NB4 (cell line): Measurements from ENCODE around the gene ICAM3.
A peak's percentile ranks its signal among the peaks of the same experiment; 100 is the strongest.

Experiments
- DNase-seq: peaks from one replicate; pipeline ENCODE4 v3.0.0; 2010; ENCODE audit warnings: low read depth
- H3K4me3 ChIP-seq: one replicate; pipeline ENCODE4 v1.5.1; 2011; ENCODE audit warnings: mild to moderate bottlenecking, low read depth, low read length, moderate library complexity
- CTCF ChIP-seq: IDR thresholded peaks from one replicate; pipeline ENCODE4 v1.5.1; 2012; ENCODE audit warnings: low read depth, low read length
- MYC ChIP-seq: IDR thresholded peaks from 2 replicates; pipeline ENCODE4 v1.6.1; 2011; ENCODE audit warnings: low read depth, low read length
- POLR2A ChIP-seq: IDR thresholded peaks from 2 replicates; pipeline ENCODE4 v1.6.1; 2011; ENCODE audit warnings: mild to moderate bottlenecking; ENCODE audit not compliant: insufficient read length; ENCODE audit errors: extremely low read depth
- TF ChIP-seq, protein P1 (sequence below): IDR thresholded peaks from 2 replicates; pipeline ENCODE4 v1.6.1; 2011; ENCODE audit warnings: low read depth, low read length

Gene ICAM3

DNA sequence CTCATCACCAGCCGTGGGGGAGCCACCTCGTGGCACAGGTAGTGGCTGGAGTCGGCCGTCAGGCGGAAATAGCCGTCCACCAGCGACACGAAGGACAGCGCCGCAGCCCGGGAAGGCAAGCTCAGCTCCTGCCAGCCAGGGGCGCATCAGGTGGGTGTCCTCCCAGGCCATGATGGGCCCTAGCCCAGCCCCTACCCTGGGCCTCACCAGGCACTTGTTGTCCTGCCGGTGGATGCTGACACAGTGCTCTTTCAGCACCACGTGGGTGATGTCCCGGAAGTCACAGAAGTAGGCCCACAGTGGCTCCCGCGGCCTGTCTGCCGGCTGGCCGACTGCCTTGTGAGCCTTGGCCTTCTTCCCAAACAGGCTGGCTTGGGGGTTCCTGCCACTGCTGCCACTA is 25.2 kb upstream of the ICAM3 start:
- DNase-seq: no peak
- TF ChIP-seq POLR2A: no peak
- TF ChIP-seq MYC: no peak
- TF ChIP-seq, protein P1, sequence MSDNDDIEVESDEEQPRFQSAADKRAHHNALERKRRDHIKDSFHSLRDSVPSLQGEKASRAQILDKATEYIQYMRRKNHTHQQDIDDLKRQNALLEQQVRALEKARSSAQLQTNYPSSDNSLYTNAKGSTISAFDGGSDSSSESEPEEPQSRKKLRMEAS: no peak
- no peak for TF ChIP-seq CTCF
- no peak overlapping the region for H3K4me3 ChIP-seq

GRCh38 chr19:10363789-10364281 is 24.4 kb upstream of the ICAM3 start:
- no peak overlapping the region for H3K4me3 ChIP-seq
- TF ChIP-seq POLR2A (no peak), CTCF (no peak), MYC (no peak)
- TF ChIP-seq, protein P1: no peak
- DNase-seq: peak; percentile 81

DNA sequence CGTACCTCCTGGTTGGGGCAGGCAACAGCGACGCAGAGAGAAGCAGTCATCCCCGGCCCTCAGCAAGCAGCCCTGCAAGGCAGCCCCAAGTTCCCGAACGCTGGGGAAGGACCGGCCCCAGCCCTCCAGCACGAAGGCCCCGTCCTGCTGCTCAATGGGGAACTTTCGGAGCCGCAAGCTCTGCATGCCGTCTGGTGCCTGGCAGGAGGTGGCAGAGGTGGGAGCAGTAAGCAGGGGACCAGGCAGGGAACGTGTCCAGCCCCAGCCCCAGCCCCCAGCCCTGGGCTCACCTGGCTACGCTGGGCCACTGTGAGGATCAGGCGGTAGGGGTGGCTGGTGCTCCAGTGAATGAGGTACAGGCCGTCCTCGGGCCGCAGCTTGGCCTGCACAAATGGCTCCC is 22.8 kb upstream of the ICAM3 start:
- no peak overlapping the region for H3K4me3 ChIP-seq
- no peak for DNase-seq
- TF ChIP-seq MYC (no peak), CTCF (no peak), POLR2A (no peak)
- TF ChIP-seq, protein P1: no peak

DNA sequence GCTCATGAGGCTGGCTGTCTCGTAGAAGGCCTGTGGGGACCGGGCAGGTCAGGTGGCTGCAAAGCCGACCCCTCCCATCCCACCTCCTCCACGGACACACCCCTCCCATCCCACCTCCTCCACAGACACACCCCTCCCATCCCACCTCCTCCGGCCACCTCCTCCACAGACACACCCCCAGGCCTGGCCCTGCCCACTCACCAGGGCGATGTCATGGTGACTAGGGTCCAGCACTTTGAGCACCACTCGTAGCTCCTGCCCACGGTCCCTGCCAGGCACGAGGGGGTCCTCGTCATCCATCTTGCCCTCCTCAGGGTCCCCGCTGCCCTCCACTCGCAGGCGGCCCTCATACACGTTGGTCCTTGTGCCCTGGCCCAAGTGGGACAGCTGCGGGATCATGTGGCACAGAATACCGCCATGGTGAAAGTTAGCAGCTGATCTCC is 22.2 kb upstream of the ICAM3 start:
- no peak for TF ChIP-seq CTCF
- DNase-seq: peak; percentile 53
- no peak overlapping the region for H3K4me3 ChIP-seq

- TF ChIP-seq POLR2A (no peak), CTCF (no peak), MYC (no peak)
- TF ChIP-seq, protein P1: no peak
- DNase-seq: peak; percentile 35
- no peak overlapping the region for H3K4me3 ChIP-seq
These were observed 17.0 kb upstream of the ICAM3 start for GRCh38 chr19:10356431-10356830.

- TF ChIP-seq POLR2A (no peak), CTCF (no peak), MYC (no peak)
- TF ChIP-seq, protein P1: no peak
- H3K4me3 ChIP-seq: no peak overlapping the region
- peak; percentile 82 for DNase-seq
These were observed 14.5 kb upstream of the ICAM3 start for GRCh38 chr19:10353793-10354391.
